ENCODE measurements around the gene DMGDH.

GRCh38 chr5:78985116-78985724, 84.3 kb downstream of the DMGDH start, which contains the start of gene ARSB:
- no peak for TF ChIP-seq POLR2A (IDR thresholded peaks at IDR 0.05)
- no peak for TF ChIP-seq CTCF (IDR thresholded peaks at IDR 0.05)
